NB4 (cell line): Measurements from ENCODE around the gene TRAPPC2.
A peak's percentile ranks its signal among the peaks of the same experiment; 100 is the strongest.

ENCODE experiments used
- DNase-seq: peaks from one replicate; pipeline ENCODE4 v3.0.0; 2010; ENCODE audit warnings: low read depth
- H3K4me3 ChIP-seq: one replicate; pipeline ENCODE4 v1.5.1; 2011; ENCODE audit warnings: mild to moderate bottlenecking, low read depth, low read length, moderate library complexity
- MYC ChIP-seq: IDR thresholded peaks from 2 replicates; pipeline ENCODE4 v1.6.1; 2011; ENCODE audit warnings: low read depth, low read length
- POLR2A ChIP-seq: IDR thresholded peaks from 2 replicates; pipeline ENCODE4 v1.6.1; 2011; ENCODE audit warnings: mild to moderate bottlenecking; ENCODE audit not compliant: insufficient read length; ENCODE audit errors: extremely low read depth
- TF ChIP-seq, protein P1 (sequence below): IDR thresholded peaks from 2 replicates; pipeline ENCODE4 v1.6.1; 2011; ENCODE audit warnings: low read depth, low read length
- TF ChIP-seq, protein P2 (sequence below): IDR thresholded peaks from one replicate; pipeline ENCODE4 v1.5.1; 2012; ENCODE audit warnings: low read depth, low read length

TRAPPC2 gene

DNA sequence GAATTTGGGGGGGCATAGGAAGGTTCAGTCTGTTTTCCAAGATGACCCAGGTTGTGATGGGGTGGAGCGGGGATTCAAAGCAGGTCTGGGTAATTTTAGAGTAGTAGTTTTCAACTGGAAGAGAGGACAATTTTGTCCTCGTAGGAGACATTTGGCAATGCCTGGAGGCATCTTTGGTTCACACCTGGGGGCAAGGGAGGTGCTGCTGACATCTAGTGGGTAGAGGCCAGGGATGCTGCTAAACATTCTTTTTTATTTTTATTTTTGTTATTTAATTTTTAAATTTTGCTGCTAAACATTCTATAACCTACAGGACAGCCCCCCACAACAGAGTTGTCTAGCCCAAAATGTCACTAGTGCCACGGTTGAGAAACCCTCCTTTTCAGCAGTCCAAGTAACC is 43.6 kb downstream of the TRAPPC2 start:
- H3K4me3 ChIP-seq: peak overlapping the region; percentile 94
- no peak for DNase-seq
- TF ChIP-seq POLR2A: no peak
- TF ChIP-seq, protein P1, sequence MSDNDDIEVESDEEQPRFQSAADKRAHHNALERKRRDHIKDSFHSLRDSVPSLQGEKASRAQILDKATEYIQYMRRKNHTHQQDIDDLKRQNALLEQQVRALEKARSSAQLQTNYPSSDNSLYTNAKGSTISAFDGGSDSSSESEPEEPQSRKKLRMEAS: no peak
- no peak for TF ChIP-seq MYC
- TF ChIP-seq, protein P2, sequence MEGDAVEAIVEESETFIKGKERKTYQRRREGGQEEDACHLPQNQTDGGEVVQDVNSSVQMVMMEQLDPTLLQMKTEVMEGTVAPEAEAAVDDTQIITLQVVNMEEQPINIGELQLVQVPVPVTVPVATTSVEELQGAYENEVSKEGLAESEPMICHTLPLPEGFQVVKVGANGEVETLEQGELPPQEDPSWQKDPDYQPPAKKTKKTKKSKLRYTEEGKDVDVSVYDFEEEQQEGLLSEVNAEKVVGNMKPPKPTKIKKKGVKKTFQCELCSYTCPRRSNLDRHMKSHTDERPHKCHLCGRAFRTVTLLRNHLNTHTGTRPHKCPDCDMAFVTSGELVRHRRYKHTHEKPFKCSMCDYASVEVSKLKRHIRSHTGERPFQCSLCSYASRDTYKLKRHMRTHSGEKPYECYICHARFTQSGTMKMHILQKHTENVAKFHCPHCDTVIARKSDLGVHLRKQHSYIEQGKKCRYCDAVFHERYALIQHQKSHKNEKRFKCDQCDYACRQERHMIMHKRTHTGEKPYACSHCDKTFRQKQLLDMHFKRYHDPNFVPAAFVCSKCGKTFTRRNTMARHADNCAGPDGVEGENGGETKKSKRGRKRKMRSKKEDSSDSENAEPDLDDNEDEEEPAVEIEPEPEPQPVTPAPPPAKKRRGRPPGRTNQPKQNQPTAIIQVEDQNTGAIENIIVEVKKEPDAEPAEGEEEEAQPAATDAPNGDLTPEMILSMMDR: no peak

DNA sequence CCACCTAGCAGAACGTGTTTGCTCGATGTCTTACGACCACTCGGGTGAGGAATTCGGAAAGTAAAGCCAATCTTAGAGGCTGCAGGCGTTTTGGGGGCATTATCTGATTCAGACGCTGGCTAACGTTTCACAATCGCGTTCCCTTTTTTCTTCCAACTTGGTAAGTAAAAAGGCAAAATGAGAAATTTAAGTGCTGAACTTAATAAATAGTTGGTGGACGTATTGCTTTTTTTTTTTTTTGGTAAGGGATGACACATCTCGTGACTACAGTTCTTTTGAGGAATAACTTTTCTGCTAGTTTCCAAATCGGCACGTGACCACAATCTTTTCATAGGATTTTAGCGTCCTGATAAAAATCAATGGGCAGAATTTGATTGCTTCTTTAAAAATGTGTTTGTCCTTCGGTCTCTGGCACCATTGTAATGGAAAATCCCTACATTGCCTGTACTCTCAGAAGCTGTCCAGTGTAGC is 44.6 kb downstream of the TRAPPC2 start:
- peak; percentile 60 for DNase-seq
- peak overlapping the region; percentile 94 for H3K4me3 ChIP-seq

DNA sequence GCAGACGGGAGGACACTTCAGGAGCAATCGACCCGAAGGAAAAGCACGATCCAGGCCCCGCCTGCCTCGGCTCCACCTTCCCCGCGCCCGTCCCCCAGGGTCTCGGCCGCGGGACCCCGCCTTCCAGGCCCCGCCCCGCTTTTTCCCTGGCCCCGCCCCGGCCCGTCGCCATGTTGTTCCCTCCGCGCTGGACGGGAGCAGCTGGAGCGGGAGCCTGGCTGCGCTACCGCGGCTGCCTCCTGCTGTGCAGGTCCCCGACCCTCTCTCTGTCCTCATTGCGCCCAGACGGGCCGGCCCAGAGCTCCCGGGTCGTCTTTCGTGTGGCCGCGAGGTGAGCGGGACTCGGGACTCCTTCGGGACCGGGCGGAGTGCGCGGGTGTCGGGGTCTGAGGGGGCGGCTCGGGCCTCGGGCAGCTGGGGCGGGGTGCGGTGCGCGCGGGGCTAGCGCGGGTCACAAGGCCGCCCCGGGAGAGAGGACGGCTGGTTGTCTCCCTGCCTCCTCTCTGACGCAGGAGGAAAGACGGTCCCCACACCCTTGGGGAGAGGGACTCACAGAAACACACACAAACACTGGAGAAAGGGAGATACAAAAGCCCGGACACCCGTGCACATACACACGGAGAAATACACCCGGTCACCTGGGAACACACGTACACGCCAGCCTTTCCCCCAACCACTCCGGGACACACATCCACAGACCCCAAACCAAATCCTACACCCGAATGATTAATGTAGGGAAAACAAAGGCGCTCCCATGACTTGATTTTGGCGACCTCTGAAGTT is 45.3 kb downstream of the TRAPPC2 start, which contains the start of gene RAB9A:
RAB9A (plus strand) TSS at position 171 of the 783 bp plus-strand sequence. CDS start 19,619 bp downstream, outside the sequence.
- peak; percentile 39; the same call in 1 of the 2 replicates for TF ChIP-seq MYC
- TF ChIP-seq, protein P1: 0 out of 2 replicates have a peak, but pooled peaks have one; percentile 7
- TF ChIP-seq, protein P2: no peak
- peak; percentile 82 for TF ChIP-seq POLR2A
- DNase-seq: peak; percentile 86
- peak within 1 kb of the TSS; percentile 94 for H3K4me3 ChIP-seq

More for the DNA sequence above, 44.6 kb downstream of the TRAPPC2 start:
- TF ChIP-seq POLR2A (no peak), MYC (no peak)
- TF ChIP-seq, protein P1: no peak
- TF ChIP-seq, protein P2: no peak

DNA sequence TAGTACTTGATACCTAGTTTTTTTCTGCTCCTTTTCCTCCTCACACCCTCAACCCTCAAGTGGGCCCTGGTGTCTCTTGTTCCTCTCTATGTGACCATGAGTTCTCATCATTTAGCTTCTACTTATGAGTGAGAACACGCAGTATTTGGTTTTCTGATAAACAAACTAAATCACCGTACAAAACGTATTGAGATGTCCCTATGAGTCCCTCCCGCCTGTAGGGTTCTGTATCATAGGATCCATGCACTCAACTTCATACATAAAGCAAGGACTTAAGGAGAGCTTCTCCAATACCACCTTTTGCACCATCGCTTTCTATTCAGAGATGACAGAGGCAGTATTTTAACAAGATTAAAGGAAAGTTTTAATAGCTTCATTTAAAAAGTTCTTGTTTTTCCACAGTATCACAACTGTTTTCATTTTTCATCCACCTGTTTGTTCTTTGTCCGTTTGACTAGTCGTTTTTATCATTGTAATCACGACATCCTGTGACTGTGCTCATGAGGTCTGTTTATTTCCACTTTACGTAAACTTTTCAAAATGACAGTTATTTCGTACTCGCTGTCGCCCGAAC is 45.9 kb downstream of the TRAPPC2 start:
- H3K4me3 ChIP-seq: peak overlapping the region; percentile 94
- DNase-seq: peak; percentile 28
- TF ChIP-seq, protein P1: no peak
- TF ChIP-seq MYC (no peak), POLR2A (no peak)
- TF ChIP-seq, protein P2: no peak

DNA sequence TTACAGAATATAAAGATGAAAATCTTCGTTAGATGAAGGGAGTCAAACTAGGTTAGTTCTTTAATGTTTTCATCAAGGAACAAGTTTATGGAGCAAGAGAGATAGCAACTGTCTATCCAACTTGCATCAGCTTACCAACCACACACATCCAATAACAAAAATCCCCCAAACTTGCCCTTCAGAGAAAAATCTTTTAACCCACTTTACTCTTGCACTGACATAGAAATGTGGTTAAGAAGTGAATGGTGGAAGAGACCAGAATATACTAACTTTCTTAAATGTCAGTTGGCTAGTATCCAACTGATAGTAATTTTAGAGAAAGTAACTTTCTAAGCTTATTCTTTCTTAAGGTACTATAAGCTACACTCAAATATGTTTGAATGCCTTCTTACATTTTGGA is 47.2 kb downstream of the TRAPPC2 start:
- TF ChIP-seq, protein P2: no peak
- TF ChIP-seq POLR2A: no peak
- no peak for TF ChIP-seq MYC
- TF ChIP-seq, protein P1: no peak
- H3K4me3 ChIP-seq: no peak overlapping the region
- DNase-seq: no peak
